ENCODE measurements around the gene CAMTA1.

GRCh38 chr1:7487766-7488474, 702.7 kb downstream of the CAMTA1 start:
- TF ChIP-seq CTBP1 (IDR thresholded peaks at IDR 0.05; ENCODE audit: borderline replicate concordance) (no peak), SP1 (IDR thresholded peaks at IDR 0.05) (no peak), ZNF384 (IDR thresholded peaks at IDR 0.05) (no peak), FOXA1 (IDR thresholded peaks at IDR 0.05) (no peak), LEF1 (IDR thresholded peaks at IDR 0.05; ENCODE audit: borderline replicate concordance) (no peak), PKNOX1 (IDR thresholded peaks at IDR 0.05) (no peak), TARDBP (IDR thresholded peaks at IDR 0.05) (no peak), NFRKB (IDR thresholded peaks at IDR 0.05) (no peak), FOXK2 (IDR thresholded peaks at IDR 0.05) (no peak), BHLHE40 (IDR thresholded peaks at IDR 0.05; ENCODE audit: borderline replicate concordance) (no peak), L3MBTL2 (conservative IDR thresholded peaks at IDR 0.05) (no peak), SUZ12 (IDR thresholded peaks at IDR 0.05) (no peak)
